Upper lobe of right lung (tissue), 1 donor: ENCODE results near the gene COL28A1. TPM values are rescaled to one million over a fixed set of nuclear protein-coding genes. Genes with fewer than 3 reads are reported as not detected.

ENCODE experiments used
- ATAC-seq: fragments of 200-7000 bp; cut with Tn5 transposase; one replicate; pipeline ENCODE4 v1.9.1; 2020; ENCODE audit warnings: mild to moderate bottlenecking, moderate library complexity
- DNase-seq: peaks from one replicate; pipeline ENCODE4 v3.0.0-alpha.2; 2020
- H3K27ac ChIP-seq: fragments of 200-600 bp; one replicate; pipeline ENCODE4 v1.8.0; 2022
- H3K27me3 ChIP-seq: fragments of 200-600 bp; one replicate; pipeline ENCODE4 v1.8.0; 2022; ENCODE audit warnings: mild to moderate bottlenecking
- H3K36me3 ChIP-seq: fragments of 200-600 bp; one replicate; pipeline ENCODE4 v1.8.0; 2022
- H3K4me1 ChIP-seq: fragments of 200-600 bp; one replicate; pipeline ENCODE4 v1.8.0; 2022
- H3K4me3 ChIP-seq: fragments of 200-600 bp; one replicate; pipeline ENCODE4 v1.8.0; 2022; ENCODE audit warnings: mild to moderate bottlenecking
- H3K9me3 ChIP-seq: fragments of 200-600 bp; one replicate; pipeline ENCODE4 v1.8.0; 2022
- intact Hi-C: fragments of 100-400 bp; cut with DNase I; formaldehyde crosslinking; loops from one replicate; pipeline ENCODE4 v1.11.0; 2022
- total RNA-seq: library from RNA; stranded (reverse); fragmentation: NEBNext Ultra II Directional; extraction: Animal tissue kit (Norgen Biotek cat#: 25700); gene quantifications from one replicate; pipeline ENCODE4 v1.2.1, GENCODE V29; 2021
- TF ChIP-seq, protein P1 (sequence below): fragments of 200-600 bp; IDR thresholded peaks from one replicate; pipeline ENCODE4 v1.8.0; 2022; ENCODE audit warnings: antibody characterized with exemption
- donor health status: DM: no; HTN: yes; CAD: no; lungs with severe emphysema.

The COL28A1 gene
- total RNA-seq, 1 donor from 2014 or later = 0.61 TPM

DNA sequence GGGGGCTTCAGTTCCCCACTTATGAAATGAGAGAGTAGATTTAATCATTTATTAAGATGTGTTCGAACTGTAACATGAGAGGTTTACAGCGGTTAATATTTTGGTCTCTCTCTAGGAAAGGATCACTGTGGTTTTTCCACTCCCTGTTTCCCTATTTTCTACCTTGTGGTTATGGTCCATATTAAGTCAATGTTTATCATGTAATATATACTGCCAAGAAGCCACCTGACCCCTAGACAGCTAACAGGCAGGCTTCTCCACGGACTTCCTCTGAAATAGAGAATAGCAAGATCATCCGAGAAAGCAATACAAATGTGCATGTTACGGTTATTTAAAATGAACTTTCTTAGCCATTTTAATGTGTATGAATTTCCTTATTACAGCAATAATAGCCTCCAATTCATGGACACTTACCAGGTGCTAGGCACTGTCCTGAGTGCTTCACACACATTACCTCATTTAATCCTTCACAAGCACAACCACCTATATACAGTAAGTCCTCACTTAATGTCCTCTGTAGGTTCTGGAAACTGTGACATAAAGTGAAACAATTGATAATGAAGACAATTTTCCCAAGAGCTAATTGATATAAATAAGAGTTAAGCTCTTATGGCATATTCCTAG is 835 bp upstream of the COL28A1 start:
- H3K27me3 ChIP-seq = no peaks in the 10 kb centered on the region

DNA sequence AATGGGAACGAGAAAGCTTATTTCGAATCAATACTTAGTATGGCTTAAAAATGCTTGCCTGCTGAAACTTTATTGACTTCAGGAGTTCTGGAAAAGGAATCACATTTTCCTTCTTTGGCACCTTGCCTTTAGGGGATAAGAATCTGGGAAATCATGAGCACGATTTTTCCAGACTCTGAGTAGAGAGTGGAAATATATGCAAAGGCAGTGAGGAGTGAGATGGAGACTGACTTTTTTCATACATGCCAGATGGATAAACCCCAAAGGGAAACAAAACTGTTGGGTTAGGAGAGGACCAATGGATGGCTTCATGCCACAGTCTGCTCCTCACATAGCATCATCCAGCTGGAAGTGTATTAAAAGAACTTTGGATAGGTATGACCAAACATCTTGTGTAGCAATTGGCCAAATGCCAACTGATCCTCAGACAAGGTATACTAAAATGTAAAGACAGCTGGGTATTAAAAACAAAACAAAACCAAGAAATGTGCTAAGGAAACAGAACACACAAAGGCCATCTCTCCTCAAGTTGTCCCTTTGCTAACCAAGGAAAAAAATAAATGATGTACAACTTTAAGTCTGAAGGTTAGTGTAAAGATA is 1.7 kb downstream of the COL28A1 start:
- ATAC-seq (no peak), DNase-seq (no peak)
- Histone ChIP-seq H3K36me3 (no peaks in the 10 kb centered on the region), H3K27ac (no peak overlapping the region), H3K27me3 (no peaks in the 10 kb centered on the region), H3K9me3 (no peaks in the 10 kb centered on the region), H3K4me1 (no peaks in the 10 kb centered on the region), H3K4me3 (no peak overlapping the region)
- TF ChIP-seq, protein P1, sequence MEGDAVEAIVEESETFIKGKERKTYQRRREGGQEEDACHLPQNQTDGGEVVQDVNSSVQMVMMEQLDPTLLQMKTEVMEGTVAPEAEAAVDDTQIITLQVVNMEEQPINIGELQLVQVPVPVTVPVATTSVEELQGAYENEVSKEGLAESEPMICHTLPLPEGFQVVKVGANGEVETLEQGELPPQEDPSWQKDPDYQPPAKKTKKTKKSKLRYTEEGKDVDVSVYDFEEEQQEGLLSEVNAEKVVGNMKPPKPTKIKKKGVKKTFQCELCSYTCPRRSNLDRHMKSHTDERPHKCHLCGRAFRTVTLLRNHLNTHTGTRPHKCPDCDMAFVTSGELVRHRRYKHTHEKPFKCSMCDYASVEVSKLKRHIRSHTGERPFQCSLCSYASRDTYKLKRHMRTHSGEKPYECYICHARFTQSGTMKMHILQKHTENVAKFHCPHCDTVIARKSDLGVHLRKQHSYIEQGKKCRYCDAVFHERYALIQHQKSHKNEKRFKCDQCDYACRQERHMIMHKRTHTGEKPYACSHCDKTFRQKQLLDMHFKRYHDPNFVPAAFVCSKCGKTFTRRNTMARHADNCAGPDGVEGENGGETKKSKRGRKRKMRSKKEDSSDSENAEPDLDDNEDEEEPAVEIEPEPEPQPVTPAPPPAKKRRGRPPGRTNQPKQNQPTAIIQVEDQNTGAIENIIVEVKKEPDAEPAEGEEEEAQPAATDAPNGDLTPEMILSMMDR = no peak
- intact Hi-C loops = loop anchor here (10.0 kb wide), 1 partner anchor 89 kb away; no protein-coding TSS in a partner anchor

More for the DNA sequence above, 835 bp upstream of the COL28A1 start:
- Histone ChIP-seq H3K36me3 (no peaks in the 10 kb centered on the region), H3K9me3 (no peaks in the 10 kb centered on the region), H3K27ac (no peak overlapping the region), H3K4me3 (no peak overlapping the region), H3K4me1 (no peaks in the 10 kb centered on the region)
- intact Hi-C loops = loop anchor here (10.0 kb wide), 1 partner anchor 92 kb away; no protein-coding TSS in a partner anchor
- TF ChIP-seq, protein P1 = no peak
- DNase-seq (no peak), ATAC-seq (no peak)

DNA sequence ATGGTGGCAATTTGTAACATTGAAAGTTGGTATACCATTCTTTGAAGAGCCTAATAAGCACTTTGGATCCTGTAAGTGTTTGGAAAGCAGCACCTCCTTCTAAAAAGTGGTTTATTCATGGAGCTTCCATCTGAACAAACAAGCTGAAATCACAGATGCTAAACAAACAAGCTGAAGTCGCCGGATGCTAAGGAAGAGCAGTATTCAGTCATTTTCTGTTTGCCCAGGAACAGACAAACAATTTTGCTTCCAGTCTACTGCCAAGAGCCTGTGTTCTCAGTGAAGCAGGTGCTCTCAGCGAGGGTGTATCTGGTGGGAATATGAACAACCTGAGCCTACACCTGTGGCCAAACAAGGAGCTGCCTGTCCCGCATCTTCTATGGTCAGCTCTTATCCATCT is 6.3 kb downstream of the COL28A1 start:
- DNase-seq = no peak
- Histone ChIP-seq H3K27ac (no peak overlapping the region), H3K36me3 (no peaks in the 10 kb centered on the region), H3K27me3 (no peaks in the 10 kb centered on the region), H3K9me3 (no peaks in the 10 kb centered on the region), H3K4me1 (no peaks in the 10 kb centered on the region), H3K4me3 (no peak overlapping the region)
- TF ChIP-seq, protein P1 = no peak
- ATAC-seq = no peak
- intact Hi-C loops = no loop called here

DNA sequence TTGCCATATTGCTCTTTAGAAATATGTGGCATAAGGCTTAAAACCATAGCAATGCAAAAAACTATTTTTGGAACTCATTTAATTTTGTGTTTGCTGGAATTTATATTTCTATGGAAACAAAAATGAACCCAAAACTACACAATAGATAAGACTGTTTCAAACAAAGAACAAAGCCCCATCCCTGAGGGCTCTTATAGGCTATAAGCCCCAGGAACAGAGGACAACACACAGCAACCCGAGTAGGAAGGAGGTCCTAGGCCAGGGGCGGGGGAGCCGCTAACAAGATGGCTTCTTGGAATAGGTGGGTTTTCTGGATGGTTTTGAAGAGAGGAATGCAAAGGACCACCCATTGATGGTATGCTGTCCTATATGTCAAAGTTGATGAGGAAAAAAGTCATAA is 8.6 kb downstream of the COL28A1 start:
- Histone ChIP-seq H3K9me3 (no peaks in the 10 kb centered on the region), H3K27ac (no peak overlapping the region), H3K36me3 (no peaks in the 10 kb centered on the region), H3K4me1 (no peaks in the 10 kb centered on the region), H3K4me3 (no peak overlapping the region), H3K27me3 (no peaks in the 10 kb centered on the region)
- TF ChIP-seq, protein P1 = no peak
- no peak for ATAC-seq
- intact Hi-C loops = no loop called here
- no peak for DNase-seq

DNA sequence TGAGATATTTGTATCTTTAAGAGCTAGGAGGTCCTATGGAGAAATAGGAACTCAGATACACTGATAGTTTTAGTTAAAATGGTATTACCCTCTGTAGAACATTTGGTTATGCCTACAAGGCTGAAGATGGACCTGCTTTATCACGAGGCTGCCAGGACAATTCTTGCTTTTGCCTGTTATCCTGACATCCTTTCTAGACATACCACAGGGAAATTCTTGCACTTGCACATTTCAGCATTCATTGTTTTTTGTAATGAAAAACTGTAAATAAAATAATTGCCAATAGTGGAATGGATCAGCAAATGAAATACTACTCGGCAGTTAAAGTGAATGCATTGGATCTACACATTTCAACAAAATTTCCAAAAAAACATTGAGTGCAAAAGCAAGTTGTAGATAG is 9.7 kb downstream of the COL28A1 start:
- Histone ChIP-seq H3K4me3 (no peak overlapping the region), H3K4me1 (no peaks in the 10 kb centered on the region), H3K27me3 (no peaks in the 10 kb centered on the region), H3K27ac (no peak overlapping the region), H3K9me3 (no peaks in the 10 kb centered on the region), H3K36me3 (no peaks in the 10 kb centered on the region)
- DNase-seq = no peak
- TF ChIP-seq, protein P1 = no peak
- no peak for ATAC-seq
- intact Hi-C loops = no loop called here
